ENCODE data around the gene TTC8.

TTC8 gene

GRCh38 chr14:88821378-88821777, 3.1 kb upstream of the TTC8 start:
- DNase-seq: no peak
- in situ Hi-C loops (cut with MboI; ENCODE audit: low pct_unique_long_range_greater_than_20kb, low sequenced_read_pairs): no loop called here

- DNase-seq: no peak
- in situ Hi-C loops (cut with MboI; ENCODE audit: low pct_unique_long_range_greater_than_20kb, low sequenced_read_pairs): no loop called here
Measured at GRCh38 chr14:88821888-88822287, 2.6 kb upstream of the TTC8 start.

- in situ Hi-C loops (cut with MboI; ENCODE audit: low pct_unique_long_range_greater_than_20kb, low sequenced_read_pairs): no loop called here
Measured at GRCh38 chr14:88823968-88824313, 510 bp upstream of the TTC8 start.

GRCh38 chr14:88825078-88825458, 617 bp downstream of the TTC8 start:
- no peak for DNase-seq
- in situ Hi-C loops (cut with MboI; ENCODE audit: low pct_unique_long_range_greater_than_20kb, low sequenced_read_pairs): no loop called here

More at GRCh38 chr14:88823968-88824313, 510 bp upstream of the TTC8 start:
- no peak for DNase-seq

GRCh38 chr14:88825503-88825902, 1.1 kb downstream of the TTC8 start:
- in situ Hi-C loops (cut with MboI; ENCODE audit: low pct_unique_long_range_greater_than_20kb, low sequenced_read_pairs): no loop called here
- no peak for DNase-seq

- peak; percentile 23 for DNase-seq
- in situ Hi-C loops (cut with MboI; ENCODE audit: low pct_unique_long_range_greater_than_20kb, low sequenced_read_pairs): no loop called here
Measured at GRCh38 chr14:88829188-88829587, 4.7 kb downstream of the TTC8 start.

GRCh38 chr14:88829685-88830302, 5.3 kb downstream of the TTC8 start:
- in situ Hi-C loops (cut with MboI; ENCODE audit: low pct_unique_long_range_greater_than_20kb, low sequenced_read_pairs): no loop called here
- DNase-seq: no peak

- in situ Hi-C loops (cut with MboI; ENCODE audit: low pct_unique_long_range_greater_than_20kb, low sequenced_read_pairs): no loop called here
- DNase-seq: no peak
Measured at GRCh38 chr14:88831284-88831683, 6.8 kb downstream of the TTC8 start.

GRCh38 chr14:88834883-88835431, 10.5 kb downstream of the TTC8 start:
- in situ Hi-C loops (cut with MboI; ENCODE audit: low pct_unique_long_range_greater_than_20kb, low sequenced_read_pairs): no loop called here
- DNase-seq: no peak

GRCh38 chr14:88835661-88836060, 11.2 kb downstream of the TTC8 start:
- in situ Hi-C loops (cut with MboI; ENCODE audit: low pct_unique_long_range_greater_than_20kb, low sequenced_read_pairs): no loop called here
- DNase-seq: no peak

GRCh38 chr14:88837495-88837894, 13.0 kb downstream of the TTC8 start:
- in situ Hi-C loops (cut with MboI; ENCODE audit: low pct_unique_long_range_greater_than_20kb, low sequenced_read_pairs): no loop called here
- DNase-seq: no peak

GRCh38 chr14:88838015-88838414, 13.6 kb downstream of the TTC8 start:
- in situ Hi-C loops (cut with MboI; ENCODE audit: low pct_unique_long_range_greater_than_20kb, low sequenced_read_pairs): no loop called here
- DNase-seq: no peak

- no peak for DNase-seq
- in situ Hi-C loops (cut with MboI; ENCODE audit: low pct_unique_long_range_greater_than_20kb, low sequenced_read_pairs): no loop called here
Measured at GRCh38 chr14:88840926-88841325, 16.5 kb downstream of the TTC8 start.

- in situ Hi-C loops (cut with MboI; ENCODE audit: low pct_unique_long_range_greater_than_20kb, low sequenced_read_pairs): no loop called here
- DNase-seq: no peak
Measured at GRCh38 chr14:88841741-88842140, 17.3 kb downstream of the TTC8 start.

GRCh38 chr14:88842414-88842813, 18.0 kb downstream of the TTC8 start:
- no peak for DNase-seq
- in situ Hi-C loops (cut with MboI; ENCODE audit: low pct_unique_long_range_greater_than_20kb, low sequenced_read_pairs): no loop called here

- in situ Hi-C loops (cut with MboI; ENCODE audit: low pct_unique_long_range_greater_than_20kb, low sequenced_read_pairs): no loop called here
Measured at GRCh38 chr14:88844980-88845491, 20.6 kb downstream of the TTC8 start.

GRCh38 chr14:88848571-88848970, 24.1 kb downstream of the TTC8 start:
- in situ Hi-C loops (cut with MboI; ENCODE audit: low pct_unique_long_range_greater_than_20kb, low sequenced_read_pairs): no loop called here
- no peak for DNase-seq

More at GRCh38 chr14:88844980-88845491, 20.6 kb downstream of the TTC8 start:
- no peak for DNase-seq

GRCh38 chr14:88849716-88850115, 25.3 kb downstream of the TTC8 start:
- no peak for DNase-seq
- in situ Hi-C loops (cut with MboI; ENCODE audit: low pct_unique_long_range_greater_than_20kb, low sequenced_read_pairs): no loop called here

GRCh38 chr14:88851587-88851986, 27.1 kb downstream of the TTC8 start:
- DNase-seq: no peak
- in situ Hi-C loops (cut with MboI; ENCODE audit: low pct_unique_long_range_greater_than_20kb, low sequenced_read_pairs): no loop called here

GRCh38 chr14:88852632-88853031, 28.2 kb downstream of the TTC8 start:
- in situ Hi-C loops (cut with MboI; ENCODE audit: low pct_unique_long_range_greater_than_20kb, low sequenced_read_pairs): no loop called here
- no peak for DNase-seq

GRCh38 chr14:88853129-88853528, 28.7 kb downstream of the TTC8 start:
- DNase-seq: no peak
- in situ Hi-C loops (cut with MboI; ENCODE audit: low pct_unique_long_range_greater_than_20kb, low sequenced_read_pairs): no loop called here

All from KBM-7 (cell line).